Fibroblast of mammary gland (primary cell): Measurements from ENCODE around the gene ACAD10.

Source experiments
- DNase-seq: peaks from one replicate; pipeline ENCODE4 v3.0.0-alpha.2; 2010; ENCODE audit warnings: low read depth
- H3K4me3 ChIP-seq: 2 replicates; pipeline ENCODE4 v1.5.1; 2011; ENCODE audit warnings: low read depth, mild to moderate bottlenecking, low read length, moderate library complexity; ENCODE audit not compliant: control insufficient read depth
- TF ChIP-seq, protein P1 (sequence below): conservative IDR thresholded peaks from 2 replicates; pipeline ENCODE4 v1.5.1; 2011; ENCODE audit warnings: low read depth, low read length, inconsistent platforms; ENCODE audit not compliant: control insufficient read depth, insufficient read depth

Gene ACAD10

GRCh38 chr12:111803851-111804250, 118.0 kb downstream of the ACAD10 start:
- no peak for DNase-seq

DNA sequence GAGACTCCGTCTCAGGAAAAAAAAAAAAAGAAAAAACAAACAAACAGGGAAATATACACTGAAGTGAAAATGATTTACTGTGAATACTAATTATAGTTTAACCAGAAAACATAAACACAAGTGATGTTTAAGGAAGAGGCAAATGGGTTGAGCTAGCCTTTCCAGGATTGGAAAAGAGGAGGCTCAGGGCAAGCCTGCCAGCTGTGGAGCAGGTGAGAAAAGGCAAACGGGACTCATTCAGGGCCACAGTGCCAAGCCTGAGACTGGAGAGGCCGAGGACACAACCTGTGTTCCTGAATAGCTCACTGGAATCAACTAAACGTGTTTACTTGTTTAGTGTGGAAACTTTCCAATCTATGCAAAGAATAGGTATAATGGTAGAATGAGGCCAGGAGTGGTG, 120.5 kb downstream of the ACAD10 start:
- TF ChIP-seq, protein P1, sequence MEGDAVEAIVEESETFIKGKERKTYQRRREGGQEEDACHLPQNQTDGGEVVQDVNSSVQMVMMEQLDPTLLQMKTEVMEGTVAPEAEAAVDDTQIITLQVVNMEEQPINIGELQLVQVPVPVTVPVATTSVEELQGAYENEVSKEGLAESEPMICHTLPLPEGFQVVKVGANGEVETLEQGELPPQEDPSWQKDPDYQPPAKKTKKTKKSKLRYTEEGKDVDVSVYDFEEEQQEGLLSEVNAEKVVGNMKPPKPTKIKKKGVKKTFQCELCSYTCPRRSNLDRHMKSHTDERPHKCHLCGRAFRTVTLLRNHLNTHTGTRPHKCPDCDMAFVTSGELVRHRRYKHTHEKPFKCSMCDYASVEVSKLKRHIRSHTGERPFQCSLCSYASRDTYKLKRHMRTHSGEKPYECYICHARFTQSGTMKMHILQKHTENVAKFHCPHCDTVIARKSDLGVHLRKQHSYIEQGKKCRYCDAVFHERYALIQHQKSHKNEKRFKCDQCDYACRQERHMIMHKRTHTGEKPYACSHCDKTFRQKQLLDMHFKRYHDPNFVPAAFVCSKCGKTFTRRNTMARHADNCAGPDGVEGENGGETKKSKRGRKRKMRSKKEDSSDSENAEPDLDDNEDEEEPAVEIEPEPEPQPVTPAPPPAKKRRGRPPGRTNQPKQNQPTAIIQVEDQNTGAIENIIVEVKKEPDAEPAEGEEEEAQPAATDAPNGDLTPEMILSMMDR: no peak
- no peak overlapping the region for H3K4me3 ChIP-seq
- DNase-seq: no peak

More at GRCh38 chr12:111803851-111804250, 118.0 kb downstream of the ACAD10 start:
- no peak overlapping the region for H3K4me3 ChIP-seq
- TF ChIP-seq, protein P1: no peak
